CD4-positive, alpha-beta T cell treated with Interleukin-4 for 1 hour (primary cell): Measurements from ENCODE around the gene SLC2A10.

Experiments used
- DNase-seq, 2 donors: peaks; one replicate each; pipeline ENCODE4 v3.0.0-alpha.2; 2020 to 2022

The SLC2A10 gene

GRCh38 chr20:46771195-46771588 is 61.7 kb downstream of the SLC2A10 start:
- DNase-seq: no peak

- DNase-seq: no peak
Observed at GRCh38 chr20:46772901-46773300, 63.5 kb downstream of the SLC2A10 start.

GRCh38 chr20:46773680-46774079 is 64.2 kb downstream of the SLC2A10 start:
- no peak for DNase-seq

GRCh38 chr20:46774236-46774635 is 64.8 kb downstream of the SLC2A10 start:
- no peak for DNase-seq

- DNase-seq: no peak
Observed at GRCh38 chr20:46774943-46775560, 65.6 kb downstream of the SLC2A10 start.

GRCh38 chr20:46775806-46776205 is 66.4 kb downstream of the SLC2A10 start:
- DNase-seq: no peak

GRCh38 chr20:46777331-46777730 is 67.9 kb downstream of the SLC2A10 start:
- no peak for DNase-seq

GRCh38 chr20:46779831-46780230 is 70.4 kb downstream of the SLC2A10 start:
- no peak for DNase-seq

- DNase-seq: no peak
Observed at GRCh38 chr20:46784436-46785127, 75.1 kb downstream of the SLC2A10 start.
